Right lobe of liver (tissue), 6 donors: ENCODE measurements around the gene RTP2. TPM values are rescaled to one million over a fixed set of nuclear protein-coding genes. Genes with fewer than 3 reads are reported as not detected.

Experiments
- ATAC-seq, 4 donors: fragments of 200-7000 bp; cut with Tn5 transposase; one replicate each; pipeline ENCODE4 v1.9.1; 2020; ENCODE audit warnings: mild to moderate bottlenecking in 4 of 4, moderate library complexity in 4 of 4
- DNase-seq, 3 donors: peaks; one replicate each; pipeline ENCODE4 v3.0.0-alpha.2; 2020
- H3K27ac ChIP-seq, 3 donors: fragments of 200-600 bp; one replicate each; pipeline ENCODE4 v1.8.0; 2022
- H3K27me3 ChIP-seq, 2 donors: fragments of 200-600 bp; one replicate each; pipeline ENCODE4 v1.8.0; 2022
- H3K36me3 ChIP-seq, 4 donors: fragments of 200-600 bp; sonication (generic) in 1 of 4; one replicate each; pipeline versions ENCODE4 v1.5.1 to v1.8.0; 2017 to 2022; ENCODE audit warnings: control low read depth in 1 of 4
- H3K4me1 ChIP-seq, 4 donors: fragments of 200-600 bp; sonication (generic) in 1 of 4; one replicate each; pipeline versions ENCODE4 v1.5.1 to v1.8.0; 2017 to 2022; ENCODE audit warnings: control low read depth in 1 of 4
- H3K4me3 ChIP-seq, 3 donors: fragments of 200-600 bp; one replicate each; pipeline ENCODE4 v1.8.0; 2022
- H3K9me3 ChIP-seq, 4 donors: fragments of 200-600 bp; sonication (generic) in 1 of 4; one replicate each; pipeline versions ENCODE4 v1.5.1 to v1.8.0; 2017 to 2022; ENCODE audit warnings: control low read depth in 1 of 4
- CTCF ChIP-seq, 4 donors: fragments of 200-600 bp in 3 of 4; fragments of 450-650 bp in 1 of 4; IDR thresholded peaks; one replicate each; pipeline versions ENCODE4 v1.5.1 to v1.8.0; 2016 to 2022; ENCODE audit warnings: antibody characterized with exemption in 4 of 4, mild to moderate bottlenecking in 2 of 4
- POLR2A ChIP-seq: fragments of 450-650 bp; IDR thresholded peaks from one replicate; pipeline ENCODE4 v1.6.1; 2017; ENCODE audit warnings: antibody characterized with exemption, mild to moderate bottlenecking
- WGBS: methylation state at CpG from one replicate; pipeline ENCODE4 v1.1.6; 2018; ENCODE audit warnings: low coverage, low lambda C conversion rate; ENCODE audit not compliant: insufficient coverage; ENCODE audit errors: missing lambda C conversion rate; 5-methylcytosine and 5-hydroxymethylcytosine counted together
- intact Hi-C, 2 donors: fragments of 100-400 bp; cut with DNase I; formaldehyde crosslinking; loops; one replicate each; pipeline versions ENCODE4 v1.11.2 to v1.14.1; 2022
- total RNA-seq, 6 experiments: library from RNA; depleted of rRNA in 2 of 6; stranded (reverse); fragments of >200 nt in 2 of 6; fragmentation: NEBNext Ultra II Directional in 3 of 6; extraction: Animal tissue kit (Norgen Biotek cat#: 25700) in 3 of 6; gene quantifications; one replicate each; pipeline versions ENCODE4 v1.1.0 to v1.2.4, GENCODE V29; 2016 to 2023
- donor health status: DM: no; HTN: yes; CAD: no.
- donor health status: DM: no; HTN: no; CAD: no.
- donor health status: DM: no; HTN: no; CAD: no.
- donor health status: DM: no; HTN: yes; CAD: no.
- donor health status: DM: no; HTN: yes; CAD: no.

RTP2 gene
- total RNA-seq, 6 experiments from 2014 or later: not detected

GRCh38 chr3:187651282-187651681, 51.1 kb downstream of the RTP2 start:
- TF ChIP-seq CTCF (IDR thresholded peaks at IDR 0.05): no peak
- TF ChIP-seq POLR2A: no peak
- intact Hi-C loops: no loop called here
- Histone ChIP-seq H3K36me3 (no peaks in the 10 kb centered on the region), H3K9me3 (no peaks in the 10 kb centered on the region), H3K4me1 (no peaks in the 10 kb centered on the region), H3K4me3 (no peak overlapping the region), H3K27ac (no peak overlapping the region), H3K27me3 (no peaks in the 10 kb centered on the region)
- ATAC-seq (no peak), DNase-seq (no peak)
- WGBS: 44% methylated on average over 2 of the region's 2 CpGs

Other genes starting within 250 kb of the RTP2 start
- gene SST, start 32.2 kb downstream of the RTP2 start, total RNA-seq: not detected
- 10 to 100 TPM; 29.1 to 67.5 (median 41.8) TPM for gene BCL6, start 42.9 kb upstream of the RTP2 start, total RNA-seq